Measurements from ENCODE around the gene ATXN7L1. TPM values are rescaled to one million over a fixed set of nuclear protein-coding genes. Genes with fewer than 3 reads are reported as not detected.

ATXN7L1 gene
- total and polyA plus RNA-seq, 2 donors (not counting 1 experiment from before 2014, with no cell fraction given), result 7.1 to 40.6 TPM

- no peak overlapping the region for H3K4me3 ChIP-seq (ENCODE audit: control extremely low read depth in 1 of 5, extremely low read depth in 1 of 5, insufficient read depth in 1 of 5, low read depth in 2 of 5, low read length in 4 of 5)
- H3K4me2 ChIP-seq (replicated peaks; ENCODE audit: low read depth, low read length, poor library complexity, severe bottlenecking), result no peak overlapping the region
- no peaks in the 10 kb centered on the region for H4K20me1 ChIP-seq (ENCODE audit: control insufficient read depth, insufficient read depth, low read length, poor library complexity, severe bottlenecking)
- ChIA-PET CTCF (interaction anchor here (1.0 to 2.8 kb wide), 3 partner anchors 17 to 86 kb away, joined by 3 to 9 read pairs (median 3); no protein-coding TSS in a partner anchor), POLR2A (no interaction called here)
- no peak overlapping the region for H3K27ac ChIP-seq (ENCODE audit: low read length in 2 of 2)
- H3K9me3 ChIP-seq (ENCODE audit: control extremely low read depth in 1 of 3, control insufficient read depth in 2 of 3, insufficient read depth in 1 of 3, low read length in 2 of 3), result no peaks in the 10 kb centered on the region
- ATAC-seq (ENCODE audit: low read depth), result no peak
- peaks cover 0 to 3% (median 0%) of the 10 kb centered on the region in 4 experiments for H3K27me3 ChIP-seq (replicated peaks in 1 of 4; ENCODE audit: control extremely low read depth in 1 of 4, control insufficient read depth in 3 of 4, insufficient read depth in 4 of 4, low read length in 3 of 4)
- no peak overlapping the region for H3K9ac ChIP-seq (ENCODE audit: low read length)
- Mint-ChIP-seq H3K27ac (no peak overlapping the region), H3K27me3 (peaks cover 3% of the 10 kb centered on the region), H3K4me1 (peaks cover 9% of the 10 kb centered on the region), H3K9me3 (ENCODE audit: insufficient read depth) (no peaks in the 10 kb centered on the region), H3K4me3 (no peak overlapping the region)
- no peaks in the 10 kb centered on the region for H3K36me3 ChIP-seq (replicated peaks in 1 of 2; ENCODE audit: control extremely low read depth in 1 of 2, control insufficient read depth in 1 of 2, extremely low read depth in 1 of 2, insufficient read depth in 2 of 2, low read length in 1 of 2)
- no peaks in the 10 kb centered on the region for H3K79me2 ChIP-seq (ENCODE audit: control insufficient read depth, insufficient read depth, low read length)
- H3K4me1 ChIP-seq (ENCODE audit: control insufficient read depth in 2 of 2, insufficient read depth in 2 of 2, low read length in 2 of 2), result peaks cover 5% of the 10 kb centered on the region in 2 donors
- no peak for DNase-seq
- 100% methylated on average over 1 of the region's 2 CpGs for WGBS (ENCODE audit: insufficient coverage)
- intact Hi-C loops (cut with micrococcal nuclease), result no loop called here
- no peak overlapping the region for H2AFZ ChIP-seq (ENCODE audit: insufficient read depth, low read depth, low read length, poor library complexity, severe bottlenecking)
- TF ChIP-seq, protein P1, sequence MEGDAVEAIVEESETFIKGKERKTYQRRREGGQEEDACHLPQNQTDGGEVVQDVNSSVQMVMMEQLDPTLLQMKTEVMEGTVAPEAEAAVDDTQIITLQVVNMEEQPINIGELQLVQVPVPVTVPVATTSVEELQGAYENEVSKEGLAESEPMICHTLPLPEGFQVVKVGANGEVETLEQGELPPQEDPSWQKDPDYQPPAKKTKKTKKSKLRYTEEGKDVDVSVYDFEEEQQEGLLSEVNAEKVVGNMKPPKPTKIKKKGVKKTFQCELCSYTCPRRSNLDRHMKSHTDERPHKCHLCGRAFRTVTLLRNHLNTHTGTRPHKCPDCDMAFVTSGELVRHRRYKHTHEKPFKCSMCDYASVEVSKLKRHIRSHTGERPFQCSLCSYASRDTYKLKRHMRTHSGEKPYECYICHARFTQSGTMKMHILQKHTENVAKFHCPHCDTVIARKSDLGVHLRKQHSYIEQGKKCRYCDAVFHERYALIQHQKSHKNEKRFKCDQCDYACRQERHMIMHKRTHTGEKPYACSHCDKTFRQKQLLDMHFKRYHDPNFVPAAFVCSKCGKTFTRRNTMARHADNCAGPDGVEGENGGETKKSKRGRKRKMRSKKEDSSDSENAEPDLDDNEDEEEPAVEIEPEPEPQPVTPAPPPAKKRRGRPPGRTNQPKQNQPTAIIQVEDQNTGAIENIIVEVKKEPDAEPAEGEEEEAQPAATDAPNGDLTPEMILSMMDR (IDR thresholded peaks at IDR 0.05), result no peak
- TF ChIP-seq EZH2 (IDR thresholded peaks at IDR 0.05; ENCODE audit: borderline replicate concordance, insufficient read depth, low read depth, low read length, poor library complexity, severe bottlenecking), result no peak
These were observed 138.3 kb downstream of the ATXN7L1 start for GRCh38 chr7:105738133-105738532.

DNA sequence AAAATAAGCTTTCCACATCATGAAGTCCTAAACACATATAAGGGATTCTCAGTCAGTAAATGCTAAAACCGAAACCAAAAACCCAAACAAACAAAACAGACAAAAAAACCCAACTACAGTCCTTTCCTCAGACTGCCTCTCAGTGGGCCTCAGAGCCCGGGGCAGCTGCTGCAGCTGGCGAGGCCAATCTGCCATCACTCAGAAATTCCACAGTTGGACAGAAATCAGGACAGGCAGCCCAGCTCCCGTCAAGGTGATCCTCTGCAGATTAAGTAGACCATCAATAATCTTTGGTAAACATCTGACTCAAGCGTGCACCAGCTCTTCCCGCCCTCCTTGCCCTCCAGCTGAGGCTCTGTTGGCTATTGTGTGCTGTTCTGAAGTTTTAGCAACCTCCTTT lies 142.2 kb downstream of the ATXN7L1 start:
- Mint-ChIP-seq H3K27ac (no peak overlapping the region), H3K4me1 (no peaks in the 10 kb centered on the region), H3K9me3 (ENCODE audit: insufficient read depth) (no peaks in the 10 kb centered on the region), H3K27me3 (peaks cover 3% of the 10 kb centered on the region), H3K4me3 (no peak overlapping the region)
- ChIA-PET POLR2A (no interaction called here), CTCF (interaction anchor here (1.4 kb wide), 1 partner anchor 27 kb away, joined by 4 read pairs; no protein-coding TSS in a partner anchor)
- Histone ChIP-seq H3K4me1 (ENCODE audit: control insufficient read depth in 2 of 2, insufficient read depth in 2 of 2, low read length in 2 of 2) (no peaks in the 10 kb centered on the region), H3K4me2 (replicated peaks; ENCODE audit: low read depth, low read length, poor library complexity, severe bottlenecking) (no peak overlapping the region), H3K9ac (ENCODE audit: low read length) (no peak overlapping the region), H3K27me3 (replicated peaks in 1 of 4; ENCODE audit: control extremely low read depth in 1 of 4, control insufficient read depth in 3 of 4, insufficient read depth in 4 of 4, low read length in 3 of 4) (peaks cover 0 to 3% (median 0%) of the 10 kb centered on the region in 4 experiments), H3K9me3 (ENCODE audit: control extremely low read depth in 1 of 3, control insufficient read depth in 2 of 3, insufficient read depth in 1 of 3, low read length in 2 of 3) (no peaks in the 10 kb centered on the region), H3K27ac (ENCODE audit: low read length in 2 of 2) (no peak overlapping the region), H3K36me3 (replicated peaks in 1 of 2; ENCODE audit: control extremely low read depth in 1 of 2, control insufficient read depth in 1 of 2, extremely low read depth in 1 of 2, insufficient read depth in 2 of 2, low read length in 1 of 2) (no peaks in the 10 kb centered on the region), H2AFZ (ENCODE audit: insufficient read depth, low read depth, low read length, poor library complexity, severe bottlenecking) (no peak overlapping the region), H3K79me2 (ENCODE audit: control insufficient read depth, insufficient read depth, low read length) (no peaks in the 10 kb centered on the region), H4K20me1 (ENCODE audit: control insufficient read depth, insufficient read depth, low read length, poor library complexity, severe bottlenecking) (no peaks in the 10 kb centered on the region), H3K4me3 (ENCODE audit: control extremely low read depth in 1 of 5, extremely low read depth in 1 of 5, insufficient read depth in 1 of 5, low read depth in 2 of 5, low read length in 4 of 5) (no peak overlapping the region)
- intact Hi-C loops (cut with micrococcal nuclease), result no loop called here
- DNase-seq (no peak), ATAC-seq (ENCODE audit: low read depth) (no peak)
- TF ChIP-seq, protein P1 (IDR thresholded peaks at IDR 0.05), result no peak
- TF ChIP-seq EZH2 (IDR thresholded peaks at IDR 0.05; ENCODE audit: borderline replicate concordance, insufficient read depth, low read depth, low read length, poor library complexity, severe bottlenecking), result no peak
- WGBS (ENCODE audit: insufficient coverage), result 90% methylated on average over 4 of the region's 6 CpGs
